Immature natural killer cell (primary cell): ENCODE results near the gene LYPLAL1. TPM values are rescaled to one million over a fixed set of nuclear protein-coding genes. Genes with fewer than 3 reads are reported as not detected.
"Not testable (repeated sequence)": the region's sequence is repeated elsewhere in the genome, so short reads cannot be mapped to it uniquely, and the experiment has no call there.

Source experiments
- DNase-seq, 3 donors: peaks; one replicate each; pipeline ENCODE4 v3.0.0; 2022; ENCODE audit warnings: mixed read lengths in 1 of 3
- H3K27ac Mint-ChIP-seq, 6 donors: one replicate each; pipeline ENCODE4 v1.8.0; 2020; ENCODE audit warnings: mixed read lengths in 6 of 6, mild to moderate bottlenecking in 5 of 6, inconsistent platforms in 4 of 6, moderate library complexity in 3 of 6
- H3K27me3 Mint-ChIP-seq, 3 donors: one replicate each; pipeline ENCODE4 v1.8.0; 2020 to 2021; ENCODE audit warnings: low read depth in 3 of 3, mild to moderate bottlenecking in 3 of 3, mixed read lengths in 3 of 3, moderate library complexity in 3 of 3, inconsistent platforms in 1 of 3
- H3K36me3 Mint-ChIP-seq, 3 donors: one replicate each; pipeline ENCODE4 v1.8.0; 2020; ENCODE audit warnings: mixed read lengths in 3 of 3, inconsistent platforms in 2 of 3, mild to moderate bottlenecking in 2 of 3
- H3K4me1 Mint-ChIP-seq, 2 donors: one replicate each; pipeline ENCODE4 v1.8.0; 2020; ENCODE audit warnings: inconsistent platforms in 2 of 2, mild to moderate bottlenecking in 2 of 2, mixed read lengths in 2 of 2, moderate library complexity in 1 of 2
- H3K4me3 Mint-ChIP-seq, 5 donors: one replicate each; pipeline ENCODE4 v1.8.0; 2020; ENCODE audit warnings: mild to moderate bottlenecking in 5 of 5, mixed read lengths in 5 of 5, inconsistent platforms in 3 of 5, moderate library complexity in 3 of 5
- H3K9me3 Mint-ChIP-seq, 6 donors: one replicate each; pipeline ENCODE4 v1.8.0; 2020; ENCODE audit warnings: mild to moderate bottlenecking in 6 of 6, mixed read lengths in 6 of 6, inconsistent platforms in 4 of 6, moderate library complexity in 3 of 6
- polyA plus RNA-seq, 3 donors: library from polyadenylated mRNA; unstranded; fragments of 300-500 nt; fragmentation: Illumina TruSeq; gene quantifications; one replicate each; pipeline ENCODE4 v1.2.3, GENCODE V29; 2021

LYPLAL1 gene
- polyA plus RNA-seq, 3 donors from 2014 or later: 22.1 to 28.5 (median 25.4) TPM

DNA sequence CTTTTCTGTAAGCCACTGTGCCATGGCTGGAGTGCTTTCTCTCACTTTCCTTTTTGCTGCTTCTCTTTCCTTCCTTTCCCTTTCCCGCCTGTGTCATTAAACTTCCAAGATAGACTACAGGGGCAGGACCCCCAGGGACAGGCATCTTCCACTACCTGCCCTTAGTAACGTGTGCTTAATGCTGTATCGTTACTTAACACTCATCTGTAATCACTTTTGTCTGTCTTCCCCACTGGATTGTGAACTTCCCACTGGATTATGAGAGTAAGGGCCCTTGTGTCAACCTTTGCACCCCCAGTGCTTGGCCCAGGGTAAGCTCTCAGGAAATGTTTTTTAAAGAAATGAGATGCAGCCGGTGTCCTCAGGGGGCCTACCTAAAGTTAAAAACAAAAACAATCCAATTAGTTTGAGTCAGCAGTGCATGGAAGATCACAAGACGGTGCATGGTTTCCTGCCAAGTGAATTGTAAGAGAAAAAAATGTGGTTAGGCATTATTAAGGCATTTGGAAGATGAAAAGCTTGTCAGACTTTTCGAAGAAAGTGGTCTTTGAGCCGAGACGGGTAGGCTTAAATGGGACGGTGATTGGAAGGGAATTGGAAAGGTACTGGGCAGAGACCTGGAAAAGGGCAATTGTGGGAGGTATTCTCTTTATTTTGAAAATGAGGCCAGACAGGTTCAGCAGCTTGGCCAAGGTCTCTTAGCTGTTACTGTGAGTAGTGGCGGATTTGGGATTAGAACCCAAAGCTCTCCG is 958 bp downstream of the LYPLAL1 start:
- Mint-ChIP-seq H3K27me3 (peaks cover 0 to 12% (median 9%) of the 10 kb centered on the region in 3 donors), H3K36me3 (peaks cover 0 to 5% (median 4%) of the 10 kb centered on the region in 3 donors), H3K9me3 (no peaks in the 10 kb centered on the region), H3K4me1 (peaks cover 39 to 59% of the 10 kb centered on the region in 2 donors), H3K27ac (peak overlapping the region; percentile 91 to 99 (median 96)), H3K4me3 (peak overlapping the region; percentile 92 to 99 (median 98))
- DNase-seq: peak; percentile 5 to 12 (median 6)

DNA sequence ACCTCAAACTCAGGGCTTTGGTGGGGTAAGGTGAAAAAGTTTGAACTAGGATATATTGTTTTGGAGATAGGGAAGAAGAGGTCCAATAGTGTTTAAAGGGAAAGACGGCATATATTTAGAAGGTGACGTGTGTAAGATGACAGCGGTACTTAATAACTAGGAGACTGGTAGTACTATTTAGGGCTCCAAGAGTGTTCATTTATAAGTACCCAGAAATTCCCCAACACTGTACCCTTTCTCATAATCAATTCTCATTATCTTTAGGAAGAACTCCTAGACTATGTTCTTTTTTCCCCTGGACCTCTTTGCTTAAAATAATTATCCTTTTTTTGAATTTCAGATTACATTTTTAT is 1.5 kb downstream of the LYPLAL1 start:
- Mint-ChIP-seq H3K4me3 (peak overlapping the region; percentile 92 to 99 (median 98)), H3K4me1 (peaks cover 39 to 59% of the 10 kb centered on the region in 2 donors), H3K27ac (peak overlapping the region in 5 of 6 donors; percentile 91 to 99 (median 96)), H3K9me3 (no peaks in the 10 kb centered on the region), H3K27me3 (peaks cover 0 to 12% (median 9%) of the 10 kb centered on the region in 3 donors), H3K36me3 (peaks cover 0 to 5% (median 0%) of the 10 kb centered on the region in 3 donors)
- no peak for DNase-seq

DNA sequence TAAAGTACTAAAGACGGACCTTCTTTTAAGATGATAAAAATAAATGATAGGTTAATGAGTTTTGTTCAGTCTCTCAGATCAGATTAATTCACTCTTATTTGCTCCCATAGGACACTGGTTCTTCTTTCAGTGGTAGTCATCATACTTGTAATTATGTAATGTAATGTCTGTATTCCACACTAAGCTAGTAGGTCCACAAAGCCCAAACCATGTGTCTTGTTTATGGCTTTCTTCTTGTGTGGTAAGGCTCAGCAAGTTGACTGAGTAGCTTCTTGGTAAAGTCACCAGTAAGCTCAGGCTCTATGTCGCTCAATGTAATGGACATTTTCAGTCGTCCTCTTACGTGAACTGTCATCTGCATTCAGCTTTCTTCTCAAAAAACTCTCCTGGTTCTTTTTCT is 2.5 kb downstream of the LYPLAL1 start:
- Mint-ChIP-seq H3K4me3 (peak overlapping the region in 1 of 5 donors; percentile 57), H3K27ac (peak overlapping the region in 4 of 6 donors; percentile 0 to 60 (median 12)), H3K36me3 (peaks cover 0 to 5% (median 0%) of the 10 kb centered on the region in 3 donors), H3K4me1 (peaks cover 39 to 59% of the 10 kb centered on the region in 2 donors), H3K9me3 (no peaks in the 10 kb centered on the region), H3K27me3 (peaks cover 0 to 10% (median 9%) of the 10 kb centered on the region in 3 donors)
- DNase-seq: no peak

DNA sequence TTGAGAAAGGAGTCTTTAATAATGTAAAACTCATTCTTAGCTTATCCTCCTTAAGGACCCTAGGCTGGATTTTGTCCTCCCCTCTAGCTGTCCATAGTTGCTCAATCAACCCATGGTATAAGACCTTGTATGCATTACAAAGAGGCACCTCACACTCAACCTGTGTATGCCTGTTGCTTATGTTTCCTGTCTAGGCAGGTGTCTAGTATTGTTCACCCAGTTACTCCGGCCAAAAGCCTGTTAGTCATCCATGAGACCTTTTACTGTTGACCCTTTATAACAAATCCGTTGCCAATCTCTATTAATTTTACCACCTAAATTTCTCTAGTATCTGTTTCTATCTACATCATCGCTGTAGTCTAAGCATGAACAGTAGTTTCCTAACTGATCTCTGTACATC is 3.7 kb downstream of the LYPLAL1 start:
- H3K9me3 Mint-ChIP-seq: no peaks in the 10 kb centered on the region
- DNase-seq: no peak
- peaks cover 0 to 10% (median 9%) of the 10 kb centered on the region in 3 donors for H3K27me3 Mint-ChIP-seq
- H3K4me3 Mint-ChIP-seq: no peak overlapping the region
- peaks cover 0 to 5% (median 0%) of the 10 kb centered on the region in 3 donors for H3K36me3 Mint-ChIP-seq
- peak overlapping the region in 3 of 6 donors; percentile 2 to 45 (median 12) for H3K27ac Mint-ChIP-seq
- peaks cover 41 to 65% of the 10 kb centered on the region in 2 donors for H3K4me1 Mint-ChIP-seq

DNA sequence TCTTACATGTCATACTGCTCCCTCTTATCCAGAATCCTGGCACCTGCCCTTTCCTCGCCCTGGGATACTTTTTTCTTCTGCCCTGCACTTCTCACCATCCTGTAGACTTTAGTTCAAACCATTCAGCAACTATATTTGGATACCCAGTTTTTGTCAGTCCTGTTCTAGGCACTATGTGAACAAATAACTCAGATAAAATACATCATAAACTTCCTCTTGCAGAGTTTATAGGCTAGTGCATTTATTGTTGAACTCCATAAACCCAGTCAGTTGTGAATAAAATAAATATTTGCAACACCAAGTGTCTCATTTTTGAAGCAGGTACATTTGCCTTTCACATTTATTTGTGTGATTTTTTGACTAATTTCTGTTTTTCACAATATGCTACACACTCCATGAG is 4.3 kb downstream of the LYPLAL1 start:
- H3K4me1 Mint-ChIP-seq: peaks cover 43 to 68% of the 10 kb centered on the region in 2 donors
- peak overlapping the region in 4 of 6 donors; percentile 0 to 45 (median 8) for H3K27ac Mint-ChIP-seq
- peaks cover 0 to 10% (median 9%) of the 10 kb centered on the region in 3 donors for H3K27me3 Mint-ChIP-seq
- no peak for DNase-seq
- H3K9me3 Mint-ChIP-seq: no peaks in the 10 kb centered on the region
- H3K4me3 Mint-ChIP-seq: no peak overlapping the region
- H3K36me3 Mint-ChIP-seq: peaks cover 0 to 9% (median 0%) of the 10 kb centered on the region in 3 donors

DNA sequence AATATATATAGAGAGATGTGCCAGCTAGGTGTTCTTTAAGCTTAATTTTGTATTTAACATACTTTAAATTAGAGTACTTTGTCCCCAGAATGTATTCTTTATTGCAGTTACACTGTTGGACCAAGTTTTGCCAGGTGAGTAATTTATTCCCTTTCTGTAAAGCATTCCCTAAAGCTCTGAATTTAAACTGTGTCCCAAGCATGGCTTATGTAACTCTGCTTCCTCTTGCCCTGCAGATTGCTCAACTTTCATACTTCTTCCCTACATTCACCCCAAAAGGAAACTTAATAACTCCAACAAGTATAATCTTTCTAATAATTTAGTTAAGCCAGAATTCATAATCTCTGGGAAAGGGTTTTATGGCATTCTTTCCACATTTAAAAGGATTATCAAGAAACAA is 5.6 kb downstream of the LYPLAL1 start:
- H3K27ac Mint-ChIP-seq: peak overlapping the region in 1 of 6 donors; percentile 26
- no peak overlapping the region for H3K4me3 Mint-ChIP-seq
- H3K4me1 Mint-ChIP-seq: peaks cover 38 to 68% of the 10 kb centered on the region in 2 donors
- peaks cover 0 to 9% (median 0%) of the 10 kb centered on the region in 3 donors for H3K36me3 Mint-ChIP-seq
- peaks cover 0 to 2% (median 0%) of the 10 kb centered on the region in 3 donors for H3K27me3 Mint-ChIP-seq
- DNase-seq: no peak
- H3K9me3 Mint-ChIP-seq: no peaks in the 10 kb centered on the region

DNA sequence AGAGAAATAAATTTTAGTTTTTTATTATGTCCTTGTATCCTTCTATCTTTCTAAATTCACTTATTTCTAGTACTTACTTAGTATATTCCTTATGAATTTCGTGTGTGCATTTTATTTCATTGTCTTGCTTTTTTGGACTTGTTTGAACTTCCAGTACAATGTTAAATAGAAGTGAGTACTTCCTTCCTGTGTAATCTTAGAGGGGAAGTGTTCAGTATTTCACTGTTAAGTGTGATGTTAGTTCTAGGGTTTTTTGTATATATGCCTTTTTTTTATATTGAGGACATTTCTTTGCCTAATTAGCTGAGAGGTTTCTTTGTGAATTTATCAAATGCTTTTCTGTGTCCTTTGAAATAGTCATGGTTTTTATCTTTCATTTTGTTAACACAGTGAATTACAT is 10.7 kb downstream of the LYPLAL1 start:
- Mint-ChIP-seq H3K9me3 (no peaks in the 10 kb centered on the region), H3K4me1 (peaks cover 37 to 65% of the 10 kb centered on the region in 2 donors), H3K4me3 (peak overlapping the region; percentile 29 to 67 (median 56)), H3K27ac (peak overlapping the region in 5 of 6 donors; percentile 2 to 79 (median 40)), H3K36me3 (peaks cover 7 to 13% (median 9%) of the 10 kb centered on the region in 3 donors), H3K27me3 (no peaks in the 10 kb centered on the region)
- no peak for DNase-seq

DNA sequence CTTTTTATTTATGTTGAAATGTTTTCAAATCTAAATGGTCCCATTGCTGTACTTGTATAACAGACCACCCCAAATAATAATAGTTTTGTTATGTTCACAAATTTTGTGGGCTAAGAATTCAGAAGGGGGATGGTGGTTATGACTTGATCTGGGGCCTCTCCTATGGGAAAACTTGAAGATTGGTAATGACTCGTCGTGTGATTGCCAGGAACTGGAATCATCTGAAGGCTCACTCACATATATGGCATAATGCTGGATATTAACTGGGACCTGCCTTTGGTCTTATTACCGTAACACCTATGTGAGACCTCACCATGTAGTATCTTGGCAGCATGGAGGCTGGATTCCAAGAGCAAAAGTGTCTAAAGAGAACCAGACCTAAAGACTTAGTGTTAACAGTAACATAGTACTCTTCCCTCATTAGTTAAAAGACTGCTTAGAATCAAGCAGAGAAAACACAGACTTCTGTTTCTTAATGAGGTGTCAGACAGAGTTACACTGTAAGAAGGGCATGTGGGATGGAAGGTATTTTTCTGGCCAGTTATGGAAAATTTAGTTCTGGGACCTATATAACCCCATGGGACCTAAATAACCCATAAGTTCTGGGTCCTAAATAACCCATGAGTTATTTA is 11.9 kb downstream of the LYPLAL1 start:
- H3K36me3 Mint-ChIP-seq: peaks cover 7 to 14% (median 10%) of the 10 kb centered on the region in 3 donors
- peak overlapping the region in 2 of 5 donors; percentile 18 to 27 for H3K4me3 Mint-ChIP-seq
- no peaks in the 10 kb centered on the region for H3K27me3 Mint-ChIP-seq
- H3K9me3 Mint-ChIP-seq: no peaks in the 10 kb centered on the region
- peak overlapping the region in 1 of 6 donors; percentile 40 for H3K27ac Mint-ChIP-seq
- peaks cover 39 to 62% of the 10 kb centered on the region in 2 donors for H3K4me1 Mint-ChIP-seq
- no peak for DNase-seq

DNA sequence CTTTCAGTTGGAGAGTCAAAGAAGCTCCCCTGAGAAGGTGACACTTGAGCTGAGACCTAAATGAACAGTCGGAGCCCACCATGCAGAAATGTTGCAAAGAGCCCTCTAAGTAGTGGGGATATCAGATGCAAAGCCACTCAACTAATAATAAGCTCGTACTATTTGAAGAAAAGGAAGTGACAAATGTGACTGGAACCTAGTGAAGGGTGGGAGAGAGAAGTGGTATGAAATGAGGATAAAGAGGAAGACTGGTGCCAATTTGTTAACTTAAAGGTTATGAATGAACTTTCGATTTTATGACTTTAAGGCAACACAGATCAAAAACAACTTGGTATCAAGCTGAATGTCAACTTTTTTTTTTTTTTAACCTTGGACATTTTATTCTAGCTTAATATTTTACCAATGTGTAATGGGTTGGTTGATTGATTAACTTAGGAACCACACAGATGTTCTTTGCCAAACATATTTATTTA is 14.7 kb downstream of the LYPLAL1 start:
- Mint-ChIP-seq H3K27me3 (no peaks in the 10 kb centered on the region), H3K4me1 (peaks cover 32 to 46% of the 10 kb centered on the region in 2 donors), H3K4me3 (no peak overlapping the region), H3K27ac (no peak overlapping the region), H3K36me3 (peaks cover 6 to 18% (median 7%) of the 10 kb centered on the region in 3 donors), H3K9me3 (no peaks in the 10 kb centered on the region)
- DNase-seq: no peak

DNA sequence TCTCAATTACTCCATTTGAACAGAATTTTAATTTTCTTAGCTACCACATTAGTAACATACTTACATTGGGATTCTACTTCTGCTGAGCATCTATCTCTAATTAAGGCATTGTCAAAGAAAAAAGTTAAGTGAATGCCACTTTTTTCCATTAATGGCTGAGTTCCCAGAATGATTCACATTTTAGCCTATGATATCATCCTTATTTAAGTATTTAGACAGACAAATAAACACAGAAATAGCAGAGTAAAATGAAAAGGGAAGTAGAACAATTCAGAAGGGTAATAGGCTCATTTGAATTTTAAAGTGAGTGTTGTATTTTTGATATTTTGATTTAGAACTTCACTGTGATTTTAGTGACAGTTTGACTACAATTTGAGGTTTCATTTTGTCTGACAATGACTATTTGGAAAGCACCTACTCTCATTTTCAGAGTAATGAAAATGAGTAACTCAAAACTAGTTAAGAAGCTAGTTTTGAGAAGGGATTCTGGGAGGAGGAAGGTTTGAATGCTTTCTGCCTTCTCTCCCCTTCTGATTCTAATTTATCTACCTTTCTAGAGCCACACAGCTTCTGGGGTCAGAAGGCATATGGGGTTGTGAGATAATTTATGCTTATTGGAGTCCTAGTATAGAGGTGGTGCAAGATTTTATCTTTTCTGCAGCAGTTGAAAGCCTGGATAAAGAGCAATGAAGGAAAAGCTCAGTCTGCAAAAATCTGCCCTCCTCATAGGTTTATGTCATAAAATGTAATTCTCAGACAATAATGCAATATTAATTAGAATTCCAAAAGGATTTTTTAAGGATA is 15.5 kb downstream of the LYPLAL1 start:
- peak overlapping the region in 2 of 6 donors; percentile 3 to 72 for H3K27ac Mint-ChIP-seq
- no peaks in the 10 kb centered on the region for H3K9me3 Mint-ChIP-seq
- H3K36me3 Mint-ChIP-seq: peaks cover 7 to 18% (median 10%) of the 10 kb centered on the region in 3 donors
- DNase-seq: no peak
- no peaks in the 10 kb centered on the region for H3K27me3 Mint-ChIP-seq
- peaks cover 26 to 40% of the 10 kb centered on the region in 2 donors for H3K4me1 Mint-ChIP-seq
- H3K4me3 Mint-ChIP-seq: no peak overlapping the region

DNA sequence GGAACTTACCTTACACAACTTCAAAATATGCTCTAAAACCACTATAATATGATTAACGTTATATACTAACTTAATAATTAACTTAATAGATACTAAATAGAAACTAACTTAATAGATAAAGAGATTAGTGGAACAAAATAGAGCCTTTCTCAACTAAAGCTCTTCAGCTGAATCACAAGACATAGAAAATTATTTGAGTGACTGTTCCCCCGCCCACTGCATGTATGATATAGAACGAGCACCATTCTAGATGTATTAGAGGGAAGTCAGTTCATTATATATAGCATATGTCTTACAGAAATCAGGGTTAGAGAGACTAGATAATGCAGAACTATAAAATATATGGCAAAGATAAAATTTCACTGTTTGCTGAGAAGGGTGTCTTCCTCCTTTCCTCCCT is 16.3 kb downstream of the LYPLAL1 start:
- no peaks in the 10 kb centered on the region for H3K27me3 Mint-ChIP-seq
- peaks cover 7 to 18% (median 15%) of the 10 kb centered on the region in 3 donors for H3K36me3 Mint-ChIP-seq
- no peak overlapping the region for H3K27ac Mint-ChIP-seq
- peaks cover 19 to 37% of the 10 kb centered on the region in 2 donors for H3K4me1 Mint-ChIP-seq
- H3K9me3 Mint-ChIP-seq: no peaks in the 10 kb centered on the region
- no peak overlapping the region for H3K4me3 Mint-ChIP-seq
- DNase-seq: no peak

DNA sequence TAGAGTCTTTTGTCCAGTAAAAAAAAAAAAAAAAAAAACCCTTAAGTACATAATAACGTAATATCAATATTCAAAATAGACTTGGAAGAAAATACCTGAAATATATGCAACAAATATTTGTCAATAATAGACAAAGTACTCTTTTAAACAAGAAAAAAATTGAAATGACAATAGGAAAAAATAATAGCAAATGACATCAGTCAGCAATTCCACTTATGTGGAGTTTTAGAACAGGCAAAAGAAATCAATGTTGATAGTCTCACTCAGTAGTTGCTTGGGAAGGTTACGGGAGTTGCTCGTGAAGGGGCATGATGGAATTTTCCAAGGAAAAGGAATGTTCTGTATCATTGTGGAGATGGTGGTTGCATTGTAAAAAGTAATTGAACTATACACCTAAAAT is 16.9 kb downstream of the LYPLAL1 start:
- Mint-ChIP-seq H3K4me3 (no peak overlapping the region), H3K9me3 (no peaks in the 10 kb centered on the region), H3K36me3 (peaks cover 10 to 23% (median 17%) of the 10 kb centered on the region in 3 donors), H3K27ac (no peak overlapping the region), H3K27me3 (no peaks in the 10 kb centered on the region), H3K4me1 (peaks cover 14 to 30% of the 10 kb centered on the region in 2 donors)
- no peak for DNase-seq

DNA sequence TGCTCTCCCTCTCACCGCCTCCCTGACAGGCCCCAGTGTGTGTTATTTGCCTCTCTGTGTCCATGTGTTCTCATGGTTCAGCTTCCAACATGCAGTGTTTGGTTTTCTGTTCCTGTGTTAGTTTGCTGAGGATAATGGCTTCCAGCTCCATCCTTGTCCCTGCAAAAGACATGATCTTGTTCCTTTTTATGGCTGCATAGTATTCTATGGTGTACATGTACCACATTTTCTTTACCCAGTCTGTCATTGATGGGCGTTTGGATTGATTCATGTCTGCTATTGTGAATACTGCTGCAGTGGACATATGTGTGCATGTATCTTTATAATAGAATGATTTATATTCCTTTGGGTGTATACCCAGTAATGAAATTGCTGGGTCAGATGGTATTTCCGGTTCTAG is 22.2 kb downstream of the LYPLAL1 start:
- H3K9me3 Mint-ChIP-seq, H3K4me1 Mint-ChIP-seq, H3K27me3 Mint-ChIP-seq, DNase-seq, H3K4me3 Mint-ChIP-seq: not testable (repeated sequence)
- H3K36me3 Mint-ChIP-seq: peaks cover 8 to 35% (median 35%) of the 10 kb centered on the region in 3 donors
- H3K27ac Mint-ChIP-seq: peak overlapping the region in 1 of 6 donors; percentile 12
